ENCODE measurements around the gene AKR1B1.
"Not testable (repeated sequence)": the region's sequence is repeated elsewhere in the genome, so short reads cannot be mapped to it uniquely, and the experiment has no call there.

Gene AKR1B1

GRCh38 chr7:134495546-134495945, 36.6 kb upstream of the AKR1B1 start:
- Histone ChIP-seq H3K36me3 (ENCODE audit: insufficient read depth, low read length) (no peaks in the 10 kb centered on the region), H3K9ac (ENCODE audit: low read depth, low read length, poor library complexity, severe bottlenecking) (no peak overlapping the region), H3F3A (ENCODE audit: low read depth) (no peaks in the 10 kb centered on the region), H3K9me3 (ENCODE audit: insufficient read depth, low read depth, low read length) (no peaks in the 10 kb centered on the region), H3K4me3 (ENCODE audit: low read length, poor library complexity, severe bottlenecking) (no peak overlapping the region), H4K20me1 (ENCODE audit: insufficient read depth, low read length, poor library complexity, severe bottlenecking) (no peaks in the 10 kb centered on the region), H3K4me1 (ENCODE audit: insufficient read depth, low read length, poor library complexity, severe bottlenecking) (no peaks in the 10 kb centered on the region), H3K9me2 (replicated peaks; ENCODE audit: low read depth, low read length) (no peaks in the 10 kb centered on the region), H3K79me2 (ENCODE audit: insufficient read depth, low read length) (no peaks in the 10 kb centered on the region), H2AFZ (ENCODE audit: low read length) (no peak overlapping the region), H3K4me2 (ENCODE audit: low read depth, low read length, poor library complexity, severe bottlenecking) (no peak overlapping the region), H3K27me3 (ENCODE audit: insufficient read depth, low read length, poor library complexity, severe bottlenecking) (no peaks in the 10 kb centered on the region)
- TF ChIP-seq EZH2phosphoT487 (IDR thresholded peaks at IDR 0.05; ENCODE audit: borderline replicate concordance) (no peak), CTCF (conservative IDR thresholded peaks at IDR 0.05; ENCODE audit: low read length) (no peak)

GRCh38 chr7:134493091-134493490, 34.2 kb upstream of the AKR1B1 start:
- no peaks in the 10 kb centered on the region for H3K4me1 ChIP-seq (ENCODE audit: insufficient read depth, low read length, poor library complexity, severe bottlenecking)
- no peak overlapping the region for H3K4me2 ChIP-seq (ENCODE audit: low read depth, low read length, poor library complexity, severe bottlenecking)
- H3K4me3 ChIP-seq (ENCODE audit: low read length, poor library complexity, severe bottlenecking), result no peak overlapping the region
- no peak overlapping the region for H2AFZ ChIP-seq (ENCODE audit: low read length)
- TF ChIP-seq EZH2phosphoT487 (IDR thresholded peaks at IDR 0.05; ENCODE audit: borderline replicate concordance), result no peak
- no peak for TF ChIP-seq CTCF (conservative IDR thresholded peaks at IDR 0.05; ENCODE audit: low read length)
- H3F3A ChIP-seq (ENCODE audit: low read depth), result no peaks in the 10 kb centered on the region
- H4K20me1 ChIP-seq (ENCODE audit: insufficient read depth, low read length, poor library complexity, severe bottlenecking), result no peaks in the 10 kb centered on the region
- no peaks in the 10 kb centered on the region for H3K9me2 ChIP-seq (replicated peaks; ENCODE audit: low read depth, low read length)
- no peak overlapping the region for H3K9ac ChIP-seq (ENCODE audit: low read depth, low read length, poor library complexity, severe bottlenecking)
- no peaks in the 10 kb centered on the region for H3K9me3 ChIP-seq (ENCODE audit: insufficient read depth, low read depth, low read length)
- H3K79me2 ChIP-seq (ENCODE audit: insufficient read depth, low read length), result no peaks in the 10 kb centered on the region
- H3K36me3 ChIP-seq (ENCODE audit: insufficient read depth, low read length), result no peaks in the 10 kb centered on the region
- no peaks in the 10 kb centered on the region for H3K27me3 ChIP-seq (ENCODE audit: insufficient read depth, low read length, poor library complexity, severe bottlenecking)

GRCh38 chr7:134487721-134488120, 28.8 kb upstream of the AKR1B1 start:
- H3K9me2 ChIP-seq (replicated peaks; ENCODE audit: low read depth, low read length), result not testable (repeated sequence)

GRCh38 chr7:134485203-134485602, 26.3 kb upstream of the AKR1B1 start:
- H3K27me3 ChIP-seq (ENCODE audit: insufficient read depth, low read length, poor library complexity, severe bottlenecking), result no peaks in the 10 kb centered on the region
- H2AFZ ChIP-seq (ENCODE audit: low read length), result no peak overlapping the region
- H3K4me3 ChIP-seq (ENCODE audit: low read length, poor library complexity, severe bottlenecking), result no peak overlapping the region
- H3K9ac ChIP-seq (ENCODE audit: low read depth, low read length, poor library complexity, severe bottlenecking), result no peak overlapping the region
- no peak overlapping the region for H3K4me2 ChIP-seq (ENCODE audit: low read depth, low read length, poor library complexity, severe bottlenecking)
- no peaks in the 10 kb centered on the region for H3K4me1 ChIP-seq (ENCODE audit: insufficient read depth, low read length, poor library complexity, severe bottlenecking)
- H3K36me3 ChIP-seq (ENCODE audit: insufficient read depth, low read length), result no peaks in the 10 kb centered on the region
- H3K79me2 ChIP-seq (ENCODE audit: insufficient read depth, low read length), result no peaks in the 10 kb centered on the region
- H3F3A ChIP-seq (ENCODE audit: low read depth), result no peaks in the 10 kb centered on the region
- H4K20me1 ChIP-seq (ENCODE audit: insufficient read depth, low read length, poor library complexity, severe bottlenecking), result no peaks in the 10 kb centered on the region
- no peaks in the 10 kb centered on the region for H3K9me3 ChIP-seq (ENCODE audit: insufficient read depth, low read depth, low read length)
- TF ChIP-seq EZH2phosphoT487 (IDR thresholded peaks at IDR 0.05; ENCODE audit: borderline replicate concordance), result no peak
- no peaks in the 10 kb centered on the region for H3K9me2 ChIP-seq (replicated peaks; ENCODE audit: low read depth, low read length)

More at GRCh38 chr7:134487721-134488120, 28.8 kb upstream of the AKR1B1 start:
- not testable (repeated sequence) for H3K4me3 ChIP-seq (ENCODE audit: low read length, poor library complexity, severe bottlenecking); H3F3A ChIP-seq (ENCODE audit: low read depth); H3K4me2 ChIP-seq (ENCODE audit: low read depth, low read length, poor library complexity, severe bottlenecking); H3K9me3 ChIP-seq (ENCODE audit: insufficient read depth, low read depth, low read length); H2AFZ ChIP-seq (ENCODE audit: low read length); H3K79me2 ChIP-seq (ENCODE audit: insufficient read depth, low read length); H3K36me3 ChIP-seq (ENCODE audit: insufficient read depth, low read length); H4K20me1 ChIP-seq (ENCODE audit: insufficient read depth, low read length, poor library complexity, severe bottlenecking); H3K4me1 ChIP-seq (ENCODE audit: insufficient read depth, low read length, poor library complexity, severe bottlenecking); H3K27me3 ChIP-seq (ENCODE audit: insufficient read depth, low read length, poor library complexity, severe bottlenecking); H3K9ac ChIP-seq (ENCODE audit: low read depth, low read length, poor library complexity, severe bottlenecking)

Data from Loucy (cell line).